Fibroblast of lung (primary cell): ENCODE measurements around the gene ACP1. TPM values are rescaled to one million over a fixed set of nuclear protein-coding genes. Genes with fewer than 3 reads are reported as not detected.

Source experiments
- DNase-seq, 2 donors: peaks; one replicate each; pipeline versions ENCODE4 v3.0.0 to v3.0.0-alpha.2; 2010; ENCODE audit warnings: low read depth in 2 of 2
- H2AFZ ChIP-seq: 2 replicates; pipeline ENCODE4 v1.5.1; 2012; ENCODE audit warnings: low read length, control low read depth, inconsistent platforms
- H3K27ac ChIP-seq: 2 replicates; pipeline ENCODE4 v1.5.1; 2011; ENCODE audit warnings: low read length, control low read depth; ENCODE audit not compliant: insufficient read depth
- H3K27me3 ChIP-seq: 2 replicates; pipeline ENCODE4 v1.5.1; 2011; ENCODE audit warnings: mild to moderate bottlenecking, low read length; ENCODE audit not compliant: control insufficient read depth, insufficient read depth
- H3K36me3 ChIP-seq: 2 replicates; pipeline ENCODE4 v1.5.1; 2011; ENCODE audit warnings: low read length; ENCODE audit not compliant: control insufficient read depth, insufficient read depth
- H3K4me1 ChIP-seq: 2 replicates; pipeline ENCODE4 v1.5.1; 2011; ENCODE audit warnings: low read length; ENCODE audit not compliant: control insufficient read depth, insufficient read depth; ENCODE audit errors: extremely low read depth
- H3K4me2 ChIP-seq: 2 replicates; pipeline ENCODE4 v1.5.1; 2011; ENCODE audit warnings: low read length, control low read depth; ENCODE audit not compliant: insufficient read depth; ENCODE audit errors: extremely low read depth
- H3K4me3 ChIP-seq, 4 experiments: fragments of 200-600 bp in 1 of 4; sonication (generic) in 1 of 4; replicated peaks in 1 of 4; 2 replicates each; pipeline ENCODE4 v1.5.1; 2011 to 2016; ENCODE audit warnings: low read length in 4 of 4, low read depth in 3 of 4, mild to moderate bottlenecking in 3 of 4, control low read depth in 2 of 4, inconsistent platforms in 1 of 4, mixed read lengths in 1 of 4; ENCODE audit not compliant: insufficient read depth in 1 of 4; ENCODE audit errors: control extremely low read depth in 1 of 4
- H3K79me2 ChIP-seq: 2 replicates; pipeline ENCODE4 v1.5.1; 2012; ENCODE audit warnings: mild to moderate bottlenecking, low read length, inconsistent platforms; ENCODE audit not compliant: control insufficient read depth, insufficient read depth
- H3K9ac ChIP-seq: 2 replicates; pipeline ENCODE4 v1.5.1; 2011; ENCODE audit warnings: mild to moderate bottlenecking, low read length, control low read depth; ENCODE audit not compliant: insufficient read depth
- H3K9me3 ChIP-seq: 2 replicates; pipeline ENCODE4 v1.5.1; 2012; ENCODE audit warnings: low read depth, low read length; ENCODE audit not compliant: control insufficient read depth, insufficient read depth
- H4K20me1 ChIP-seq: 2 replicates; pipeline ENCODE4 v1.5.1; 2011; ENCODE audit warnings: low read length; ENCODE audit not compliant: control insufficient read depth, insufficient read depth; ENCODE audit errors: extremely low read depth
- EZH2 ChIP-seq: IDR thresholded peaks from 2 replicates; pipeline ENCODE4 v1.5.1; 2012; ENCODE audit warnings: low read length, control low read depth, mild to moderate bottlenecking; ENCODE audit errors: missing control alignments
- polyA plus RNA-seq, 2 donors: library from polyadenylated mRNA; depleted of rRNA in 1 of 2; stranded (reverse) in 1 of 2; unstranded in 1 of 2; fragments of >200 nt; gene quantifications; 2 replicates each; pipeline ENCODE4 v1.2.1, GENCODE V29; 2011 to 2012; ENCODE audit warnings: missing spikeins in 1 of 2
- total RNA-seq: library from RNA; depleted of rRNA; stranded (reverse); fragments of >200 nt; gene quantifications from 2 replicates; pipeline ENCODE4 v1.2.1, GENCODE V29; 2014
- TF ChIP-seq, protein P1 (sequence below), 2 donors: IDR thresholded peaks in 1 of 2; conservative IDR thresholded peaks in 1 of 2; 1 replicate in 1 of 2; 2 replicates in 1 of 2; pipeline ENCODE4 v1.5.1; 2011 to 2012; ENCODE audit warnings: low read length in 2 of 2, control low read depth in 1 of 2, inconsistent platforms in 1 of 2, low read depth in 1 of 2, mild to moderate bottlenecking in 1 of 2

ACP1 gene
- total and polyA plus RNA-seq, 2 donors (not counting 1 experiment from before 2014, with no cell fraction given) = 86.9 to 124 TPM

DNA sequence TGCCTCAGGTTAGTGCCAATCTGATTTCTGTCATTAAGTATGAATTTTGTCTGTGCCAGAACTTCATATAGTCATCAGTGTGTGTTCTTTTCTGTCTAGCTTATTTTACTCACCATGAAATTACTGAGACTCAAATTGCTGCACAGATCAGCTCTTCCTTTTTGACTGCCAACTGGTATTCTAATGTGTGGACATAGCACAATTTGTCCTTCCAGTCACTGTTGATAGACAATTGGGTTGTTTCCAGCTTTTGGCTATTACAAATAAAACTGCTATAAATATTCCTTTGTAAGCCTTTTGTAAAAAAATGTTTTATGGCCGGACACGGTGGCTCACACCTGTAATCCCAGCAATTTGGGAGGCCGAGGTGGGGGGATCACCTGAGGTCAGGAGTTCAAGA is 8.7 kb upstream of the ACP1 start:
- TF ChIP-seq EZH2 = no peak
- TF ChIP-seq, protein P1, sequence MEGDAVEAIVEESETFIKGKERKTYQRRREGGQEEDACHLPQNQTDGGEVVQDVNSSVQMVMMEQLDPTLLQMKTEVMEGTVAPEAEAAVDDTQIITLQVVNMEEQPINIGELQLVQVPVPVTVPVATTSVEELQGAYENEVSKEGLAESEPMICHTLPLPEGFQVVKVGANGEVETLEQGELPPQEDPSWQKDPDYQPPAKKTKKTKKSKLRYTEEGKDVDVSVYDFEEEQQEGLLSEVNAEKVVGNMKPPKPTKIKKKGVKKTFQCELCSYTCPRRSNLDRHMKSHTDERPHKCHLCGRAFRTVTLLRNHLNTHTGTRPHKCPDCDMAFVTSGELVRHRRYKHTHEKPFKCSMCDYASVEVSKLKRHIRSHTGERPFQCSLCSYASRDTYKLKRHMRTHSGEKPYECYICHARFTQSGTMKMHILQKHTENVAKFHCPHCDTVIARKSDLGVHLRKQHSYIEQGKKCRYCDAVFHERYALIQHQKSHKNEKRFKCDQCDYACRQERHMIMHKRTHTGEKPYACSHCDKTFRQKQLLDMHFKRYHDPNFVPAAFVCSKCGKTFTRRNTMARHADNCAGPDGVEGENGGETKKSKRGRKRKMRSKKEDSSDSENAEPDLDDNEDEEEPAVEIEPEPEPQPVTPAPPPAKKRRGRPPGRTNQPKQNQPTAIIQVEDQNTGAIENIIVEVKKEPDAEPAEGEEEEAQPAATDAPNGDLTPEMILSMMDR (conservative IDR thresholded peaks at IDR 0.05 in 1 of 2, IDR thresholded peaks at IDR 0.05 in 1 of 2; ENCODE audit: low read depth in 1 of 2, low read length in 2 of 2) = no peak
- no peaks in the 10 kb centered on the region for H3K79me2 ChIP-seq
- H2AFZ ChIP-seq = no peak overlapping the region
- H3K9me3 ChIP-seq = no peaks in the 10 kb centered on the region
- peaks cover 7% of the 10 kb centered on the region for H3K4me1 ChIP-seq
- H3K36me3 ChIP-seq = no peaks in the 10 kb centered on the region
- no peak overlapping the region for H3K27ac ChIP-seq
- no peak overlapping the region for H3K4me2 ChIP-seq
- DNase-seq = no peak
- H3K4me3 ChIP-seq = no peak overlapping the region
- H3K9ac ChIP-seq = no peak overlapping the region
- no peaks in the 10 kb centered on the region for H4K20me1 ChIP-seq
- no peaks in the 10 kb centered on the region for H3K27me3 ChIP-seq

DNA sequence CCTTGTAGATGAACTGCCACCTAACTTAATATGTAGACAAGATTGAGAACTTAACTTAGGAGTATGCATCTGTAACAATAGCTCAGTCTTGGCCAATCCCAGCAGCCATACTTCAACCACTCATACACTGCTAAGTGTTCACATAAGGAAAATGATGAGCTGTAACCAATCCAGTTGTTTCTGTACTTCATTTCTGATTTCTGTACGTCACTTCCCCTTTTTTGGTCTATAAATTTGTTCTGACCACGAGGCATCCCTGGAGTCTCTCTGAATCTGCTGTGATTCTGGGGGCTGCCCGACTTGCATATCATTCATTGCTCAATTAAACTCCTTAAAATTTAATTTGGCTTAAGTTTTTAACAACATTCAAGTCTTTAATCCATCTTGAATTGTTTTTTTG is 7.3 kb upstream of the ACP1 start:
- no peaks in the 10 kb centered on the region for H3K9me3 ChIP-seq
- no peak for DNase-seq
- H3K4me2 ChIP-seq = no peak overlapping the region
- H2AFZ ChIP-seq = no peak overlapping the region
- no peak overlapping the region for H3K4me3 ChIP-seq
- H3K79me2 ChIP-seq = no peaks in the 10 kb centered on the region
- H3K9ac ChIP-seq = no peak overlapping the region
- peaks cover 8% of the 10 kb centered on the region for H3K4me1 ChIP-seq
- H4K20me1 ChIP-seq = no peaks in the 10 kb centered on the region
- no peak overlapping the region for H3K27ac ChIP-seq
- TF ChIP-seq, protein P1 (conservative IDR thresholded peaks at IDR 0.05 in 1 of 2, IDR thresholded peaks at IDR 0.05 in 1 of 2; ENCODE audit: low read depth in 1 of 2, low read length in 2 of 2) = no peak
- no peak for TF ChIP-seq EZH2
- H3K36me3 ChIP-seq = no peaks in the 10 kb centered on the region
- H3K27me3 ChIP-seq = no peaks in the 10 kb centered on the region

DNA sequence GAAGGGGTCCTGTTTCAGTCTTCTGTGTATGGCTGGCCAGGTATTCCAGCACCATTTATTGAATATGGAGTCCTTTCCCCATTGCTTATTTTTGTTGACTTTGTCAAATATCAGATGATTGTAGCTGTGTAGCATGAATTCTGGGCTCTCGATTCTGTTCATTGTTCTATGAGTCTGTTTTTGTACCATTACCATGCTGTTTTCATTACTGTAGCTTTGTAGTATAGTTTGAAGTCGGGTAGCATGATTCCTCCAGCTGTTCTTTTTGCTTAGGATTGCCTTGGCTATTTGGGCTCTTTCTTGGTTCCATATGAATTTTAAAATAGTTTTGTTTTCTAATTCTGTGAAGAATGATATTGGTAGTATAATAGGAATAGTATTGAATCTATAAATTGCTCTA is 6.9 kb upstream of the ACP1 start:
- Histone ChIP-seq H2AFZ (no peak overlapping the region), H3K9me3 (no peaks in the 10 kb centered on the region), H3K27ac (no peak overlapping the region), H3K4me1 (peaks cover 8% of the 10 kb centered on the region), H3K36me3 (no peaks in the 10 kb centered on the region), H3K27me3 (no peaks in the 10 kb centered on the region), H3K9ac (no peak overlapping the region), H3K4me3 (no peak overlapping the region), H4K20me1 (no peaks in the 10 kb centered on the region), H3K79me2 (no peaks in the 10 kb centered on the region), H3K4me2 (no peak overlapping the region)
- no peak for DNase-seq
- TF ChIP-seq, protein P1 (conservative IDR thresholded peaks at IDR 0.05 in 1 of 2, IDR thresholded peaks at IDR 0.05 in 1 of 2; ENCODE audit: low read depth in 1 of 2, low read length in 2 of 2) = no peak
- no peak for TF ChIP-seq EZH2
